H1 (cell line): ENCODE data around the gene SCCPDH. TPM values are rescaled to one million over a fixed set of nuclear protein-coding genes. Genes with fewer than 3 reads are reported as not detected.

Experiments
- CTCF ChIA-PET: fragments of 300-600 bp; sonication (Branson Sonifier 250); formaldehyde crosslinking; loops from one replicate; lab custom pipeline; 2021; ENCODE audit not compliant: partially characterized antibody; lab: Charles Lee
- POLR2A ChIA-PET: fragments of 300-600 bp; sonication (Branson Sonifier 250); formaldehyde crosslinking; loops from one replicate; lab custom pipeline; 2021; ENCODE audit warnings: inconsistent platforms; ENCODE audit not compliant: partially characterized antibody; lab: Charles Lee
- DNase-seq, 2 experiments: peaks; one replicate each; pipeline versions ENCODE4 v3.0.0 to v3.0.0-alpha.2; 2010 to 2022; ENCODE audit warnings: low spot score in 2 of 2, low read depth in 1 of 2, mixed read lengths in 1 of 2
- FAIRE-seq: peaks from 2 replicates; lab custom pipeline; 2011; peaks lifted over from hg19 to GRCh38; lab: Jason Lieb, UNC
- H2AFZ ChIP-seq: 2 replicates; pipeline ENCODE4 v1.8.1; 2012; ENCODE audit warnings: low read length, inconsistent platforms
- H2AK5ac ChIP-seq: 2 replicates; pipeline ENCODE4 v1.6.1; 2013; ENCODE audit warnings: low read depth, low read length
- H2BK120ac ChIP-seq: replicated peaks from 2 replicates; pipeline ENCODE3; 2013; ENCODE audit warnings: low read depth, low read length, inconsistent platforms
- H2BK12ac ChIP-seq: 2 replicates; pipeline ENCODE4 v1.6.1; 2013; ENCODE audit warnings: low read depth, low read length
- H2BK15ac ChIP-seq: 2 replicates; pipeline ENCODE4 v1.6.1; 2013; ENCODE audit warnings: low read length
- H2BK20ac ChIP-seq: 2 replicates; pipeline ENCODE4 v1.6.1; 2013; ENCODE audit warnings: low read length
- H2BK5ac ChIP-seq: 2 replicates; pipeline ENCODE4 v1.6.1; 2013; ENCODE audit warnings: low read depth, low read length
- H3K14ac ChIP-seq: 2 replicates; pipeline ENCODE4 v1.6.1; 2013; ENCODE audit warnings: inconsistent platforms; ENCODE audit not compliant: insufficient read length
- H3K18ac ChIP-seq: 2 replicates; pipeline ENCODE4 v1.6.1; 2013; ENCODE audit warnings: low read length; ENCODE audit errors: extremely low read depth
- H3K23ac ChIP-seq: 2 replicates; pipeline ENCODE4 v1.6.1; 2013; ENCODE audit warnings: inconsistent platforms; ENCODE audit not compliant: insufficient read length
- H3K23me2 ChIP-seq: 2 replicates; pipeline ENCODE4 v1.6.1; 2013; ENCODE audit warnings: low read depth, low read length
- H3K27ac ChIP-seq: 2 replicates; pipeline ENCODE4 v1.6.1; 2011; ENCODE audit warnings: low read depth, low read length, inconsistent platforms
- H3K27me3 ChIP-seq, 4 experiments: replicated peaks in 1 of 4; 1 replicate in 1 of 4; 2 replicates in 3 of 4; pipeline versions ENCODE4 v1.6.1 to v1.8.1; 2011 to 2013; ENCODE audit warnings: low read length in 3 of 4, mild to moderate bottlenecking in 3 of 4, inconsistent platforms in 2 of 4, mixed read lengths in 2 of 4, moderate library complexity in 1 of 4; ENCODE audit not compliant: control insufficient read depth in 3 of 4, insufficient read depth in 3 of 4; ENCODE audit errors: extremely low read depth in 1 of 4
- H3K36me3 ChIP-seq, 4 experiments: 2 replicates each; pipeline versions ENCODE4 v1.6.1 to v1.8.1; 2011 to 2013; ENCODE audit warnings: mild to moderate bottlenecking in 4 of 4, low read length in 3 of 4, moderate library complexity in 2 of 4, control low read depth in 1 of 4, inconsistent platforms in 1 of 4; ENCODE audit not compliant: insufficient read depth in 4 of 4, control insufficient read depth in 2 of 4
- H3K4ac ChIP-seq: replicated peaks from 2 replicates; pipeline ENCODE3; 2013; ENCODE audit warnings: low read length, low read depth, mixed read lengths, inconsistent platforms; ENCODE audit not compliant: insufficient read length
- H3K4me1 ChIP-seq, 4 experiments: replicated peaks in 1 of 4; 1 replicate in 1 of 4; 2 replicates in 3 of 4; pipeline versions ENCODE4 v1.6.1 to v1.8.1; 2011 to 2013; ENCODE audit warnings: low read length in 3 of 4, inconsistent platforms in 2 of 4, mixed read lengths in 1 of 4; ENCODE audit not compliant: insufficient read depth in 4 of 4, control insufficient read depth in 3 of 4
- H3K4me2 ChIP-seq, 2 experiments: 2 replicates each; pipeline versions ENCODE4 v1.6.1 to v1.8.1; 2011 to 2013; ENCODE audit warnings: low read depth in 2 of 2, low read length in 2 of 2, control low read depth in 1 of 2, inconsistent platforms in 1 of 2, mild to moderate bottlenecking in 1 of 2; ENCODE audit not compliant: insufficient read depth in 1 of 2
- H3K4me3 ChIP-seq, 4 experiments: fragments of 200-600, 300-600 bp in 1 of 4; sonication (generic), shearing (Covaris generic), sonication (Bioruptor Twin) in 1 of 4; 2 replicates each; pipeline versions ENCODE4 v1.5.1 to v1.8.1; 2011 to 2016; ENCODE audit warnings: low read length in 4 of 4, low read depth in 3 of 4, control low read depth in 2 of 4, inconsistent platforms in 2 of 4, mild to moderate bottlenecking in 2 of 4, mixed read lengths in 1 of 4, moderate library complexity in 1 of 4; ENCODE audit not compliant: insufficient read depth in 2 of 4; ENCODE audit errors: extremely low read depth in 1 of 4
- H3K56ac ChIP-seq: replicated peaks from 2 replicates; pipeline ENCODE3; 2013; ENCODE audit warnings: low read depth, mild to moderate bottlenecking, mixed read lengths, low read length, inconsistent platforms; ENCODE audit not compliant: insufficient read length
- H3K79me1 ChIP-seq: 2 replicates; pipeline ENCODE4 v1.6.1; 2013; ENCODE audit warnings: low read depth, low read length, control low read depth
- H3K79me2 ChIP-seq, 2 experiments: 2 replicates each; pipeline versions ENCODE4 v1.6.1 to v1.8.1; 2012 to 2013; ENCODE audit warnings: low read length in 2 of 2, mild to moderate bottlenecking in 2 of 2, inconsistent platforms in 1 of 2; ENCODE audit not compliant: insufficient read depth in 2 of 2, control insufficient read depth in 1 of 2
- H3K9ac ChIP-seq, 4 experiments: replicated peaks in 1 of 4; 1 replicate in 1 of 4; 2 replicates in 3 of 4; pipeline versions ENCODE4 v1.6.1 to v1.8.1; 2011 to 2013; ENCODE audit warnings: low read depth in 3 of 4, low read length in 3 of 4, control low read depth in 2 of 4, mild to moderate bottlenecking in 2 of 4, moderate library complexity in 2 of 4, inconsistent platforms in 1 of 4; ENCODE audit errors: extremely low read depth in 1 of 4
- H3K9me3 ChIP-seq, 2 experiments: 2 replicates each; pipeline versions ENCODE4 v1.6.1 to v1.8.1; 2012 to 2013; ENCODE audit warnings: mild to moderate bottlenecking in 2 of 2, moderate library complexity in 2 of 2, control low read depth in 1 of 2, inconsistent platforms in 1 of 2, low read depth in 1 of 2, low read length in 1 of 2, mixed read lengths in 1 of 2; ENCODE audit not compliant: insufficient read depth in 2 of 2
- H4K20me1 ChIP-seq, 2 experiments: replicated peaks in 1 of 2; 2 replicates each; pipeline versions ENCODE3 to v1.8.1; 2011 to 2013; ENCODE audit warnings: inconsistent platforms in 2 of 2, low read length in 2 of 2, mild to moderate bottlenecking in 1 of 2; ENCODE audit not compliant: insufficient read depth in 2 of 2, control insufficient read depth in 1 of 2
- H4K5ac ChIP-seq: 2 replicates; pipeline ENCODE4 v1.6.1; 2013; ENCODE audit warnings: low read length, low read depth, mixed read lengths, inconsistent platforms; ENCODE audit not compliant: insufficient read length
- H4K8ac ChIP-seq: 2 replicates; pipeline ENCODE4 v1.8.0; 2013; ENCODE audit warnings: mild to moderate bottlenecking, moderate library complexity, low read length, inconsistent platforms; ENCODE audit not compliant: insufficient read depth; ENCODE audit errors: extremely low read depth
- H4K91ac ChIP-seq: replicated peaks from 2 replicates; pipeline ENCODE3; 2013; ENCODE audit warnings: low read length, mixed read lengths, inconsistent platforms; ENCODE audit not compliant: insufficient read length
- ATF3 ChIP-seq: IDR thresholded peaks from 2 replicates; pipeline ENCODE4 v1.6.1; 2011; ENCODE audit warnings: low read depth, mild to moderate bottlenecking, low read length; ENCODE audit not compliant: insufficient read depth
- E2F6 ChIP-seq: IDR thresholded peaks from 2 replicates; pipeline ENCODE4 v1.6.1; 2012; ENCODE audit warnings: inconsistent platforms
- MAX ChIP-seq: IDR thresholded peaks from 2 replicates; pipeline ENCODE4 v1.6.1; 2012; ENCODE audit warnings: inconsistent platforms
- SIN3A ChIP-seq, 2 experiments: IDR thresholded peaks in 1 of 2; conservative IDR thresholded peaks in 1 of 2; 2 replicates each; pipeline ENCODE4 v1.6.1; 2011 to 2012; ENCODE audit warnings: low read length in 2 of 2, improper control_type of control experiment in 1 of 2, low read depth in 1 of 2, mild to moderate bottlenecking in 1 of 2
- whole genome bisulfite sequencing, 2 experiments: shearing (Covaris generic) in 1 of 2; methylation state at CpG; one replicate each; pipeline versions ENCODE4 v1.1.6 to v1.1.7; 2013 to 2015; ENCODE audit warnings: low lambda C conversion rate in 2 of 2, mixed read lengths in 2 of 2, inconsistent platforms in 1 of 2, low coverage in 1 of 2, missing lambda C conversion rate in 1 of 2; ENCODE audit not compliant: insufficient replicate concordance in 2 of 2, insufficient coverage in 1 of 2, insufficient read length in 1 of 2; ENCODE audit errors: extremely low coverage in 1 of 2, missing lambda C conversion rate in 1 of 2; 5-methylcytosine and 5-hydroxymethylcytosine counted together
- polyA plus RNA-seq, 7 experiments: library from polyadenylated mRNA; depleted of rRNA in 3 of 7; stranded (reverse) in 5 of 7; unstranded in 2 of 7; fragments of >200 nt in 5 of 7; fragments of 200-250 nt in 2 of 7; gene quantifications; 1 replicate in 5 of 7; 2 replicates in 1 of 7; 4 replicates in 1 of 7; pipeline versions ENCODE4 v1.2.1 to v1.2.3, GENCODE V29; 2011 to 2013; ENCODE audit warnings: missing spikeins in 2 of 7, mixed read lengths in 2 of 7
- total RNA-seq: library from RNA; stranded (reverse); fragmentation: NEBNext Ultra II Directional; extraction: Animal tissue kit (Norgen Biotek cat#: 25700); gene quantifications from 2 replicates; pipeline ENCODE4 v1.2.1, GENCODE V29; 2021

Gene SCCPDH
- total and polyA plus RNA-seq, 2 of the 8 experiments (the other 6 are each of a cell fraction or from before 2014, with no cell fraction given): 9.5 to 17.0 TPM

GRCh38 chr1:246750752-246751151 lies 26.5 kb downstream of the SCCPDH start:
- Histone ChIP-seq H3K9ac (no peak overlapping the region), H3K36me3 (no peaks in the 10 kb centered on the region), H2BK15ac (no peak overlapping the region), H2BK120ac (no peak overlapping the region), H2AK5ac (no peak overlapping the region), H3K79me1 (no peaks in the 10 kb centered on the region), H3K23ac (no peak overlapping the region), H4K91ac (no peak overlapping the region), H4K5ac (no peak overlapping the region), H3K27ac (no peak overlapping the region), H2BK20ac (no peak overlapping the region), H3K23me2 (no peaks in the 10 kb centered on the region), H3K56ac (no peak overlapping the region), H3K27me3 (no peaks in the 10 kb centered on the region), H3K9me3 (no peaks in the 10 kb centered on the region), H2BK5ac (no peak overlapping the region), H3K4me3 (no peak overlapping the region), H2AFZ (no peak overlapping the region), H3K4me1 (peaks cover 0 to 2% (median 0%) of the 10 kb centered on the region in 4 experiments; a peak in 2 of 7 replicates), H3K4me2 (no peak overlapping the region), H4K20me1 (no peaks in the 10 kb centered on the region), H4K8ac (no peak overlapping the region), H3K18ac (no peak overlapping the region), H3K4ac (no peak overlapping the region), H3K79me2 (no peaks in the 10 kb centered on the region), H2BK12ac (no peak overlapping the region), H3K14ac (no peak overlapping the region)
- ChIA-PET CTCF (interaction anchor here (2.4 kb wide), 1 partner anchor 55 kb away, joined by 6 read pairs; no protein-coding TSS in a partner anchor), POLR2A (no interaction called here)
- WGBS, 2 experiments: 80% methylated on average over 7 of the region's 7 CpGs; no CpG with 5 or more reads in 1 of the 2 experiments
- DNase-seq: no peak
- no peak for FAIRE-seq
- no peak for TF ChIP-seq SIN3A (conservative IDR thresholded peaks at IDR 0.05 in 1 of 2, IDR thresholded peaks at IDR 0.05 in 1 of 2; ENCODE audit: low read depth in 1 of 2, low read length in 2 of 2)
- no peak for TF ChIP-seq MAX
- TF ChIP-seq ATF3: no peak
- no peak for TF ChIP-seq E2F6
